GM18526 (cell line): ENCODE results near the gene COL7A1.

ENCODE experiments used
- POLR2A ChIP-seq: IDR thresholded peaks from 3 replicates; pipeline ENCODE4 v1.6.1; 2011; ENCODE audit not compliant: insufficient read length; ENCODE audit errors: extremely low read depth

COL7A1 gene

DNA sequence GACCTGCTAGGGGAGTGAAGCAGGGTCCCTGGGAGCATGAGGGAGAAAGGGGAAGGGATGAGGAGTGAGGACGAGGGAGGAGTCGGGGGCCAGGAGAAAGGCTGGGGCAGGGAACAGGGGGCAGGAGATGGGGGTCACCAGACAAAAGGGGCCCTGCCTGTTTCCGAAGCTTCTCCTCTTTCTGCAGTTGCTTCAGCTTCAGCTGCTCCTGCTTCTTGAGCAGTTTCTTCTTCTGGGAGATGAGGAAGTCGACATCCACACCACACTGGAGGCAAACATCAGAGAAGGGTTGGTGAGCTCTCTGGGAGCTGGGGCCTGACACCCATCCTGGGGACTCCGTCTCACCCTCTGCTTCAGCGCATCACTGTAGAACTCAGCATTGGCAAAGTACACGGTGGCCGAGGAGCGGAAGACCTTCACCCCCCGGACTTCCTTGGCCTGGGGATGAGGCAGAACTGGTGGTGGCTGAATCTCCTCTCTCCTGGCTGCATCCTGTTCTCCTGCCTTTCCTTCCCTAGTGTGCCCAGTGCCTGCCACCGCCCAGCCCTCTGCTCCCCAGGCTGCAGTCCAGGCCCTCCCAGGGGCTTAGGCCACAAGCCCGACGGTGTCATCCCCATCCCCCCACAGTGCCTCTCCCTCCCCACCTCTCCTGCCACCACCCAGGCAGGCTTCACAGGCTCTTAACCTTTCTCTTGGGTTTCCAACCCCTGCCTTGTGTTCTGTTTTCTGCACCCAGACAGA is 33.3 kb upstream of the COL7A1 start:
- TF ChIP-seq POLR2A = no peak

DNA sequence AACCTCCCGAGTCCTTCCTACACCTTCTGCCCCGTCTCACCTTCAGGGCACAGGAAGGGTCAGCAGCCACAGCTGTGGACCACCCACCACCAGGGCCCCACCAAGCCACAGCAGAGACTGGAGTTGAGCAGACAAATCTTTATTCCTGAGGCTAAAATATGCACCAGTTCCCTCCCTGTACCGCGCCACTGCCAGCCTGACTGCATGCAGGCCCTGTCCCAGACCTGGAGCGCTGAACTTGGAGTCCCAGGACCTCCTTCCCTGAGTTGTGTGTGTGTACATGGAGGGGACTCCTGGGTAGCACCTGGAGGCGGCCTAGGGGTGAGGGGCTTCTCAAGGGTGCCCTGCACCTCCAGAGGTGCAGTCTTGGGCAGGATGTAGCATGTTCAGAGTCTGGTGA is 30.5 kb upstream of the COL7A1 start:
- no peak for TF ChIP-seq POLR2A

DNA sequence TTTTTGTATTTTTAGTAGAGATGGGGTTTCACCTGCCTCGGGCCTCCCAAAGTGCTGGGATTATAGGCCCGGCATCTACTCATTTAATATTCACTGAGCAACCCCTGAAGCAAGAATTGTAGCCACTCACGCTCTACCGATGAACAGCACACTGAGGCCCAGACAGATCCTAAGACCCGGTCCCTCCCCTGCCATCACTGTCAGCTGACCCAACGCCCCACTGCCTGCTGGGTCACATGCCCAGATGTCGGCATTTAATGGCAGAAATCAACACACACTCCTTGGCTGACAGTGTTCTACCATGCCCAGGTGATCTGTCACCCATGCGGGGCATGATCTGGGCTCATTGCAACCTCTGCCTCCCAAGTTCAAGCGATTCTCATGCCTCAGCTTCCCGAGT is 29.6 kb upstream of the COL7A1 start:
- TF ChIP-seq POLR2A = no peak

DNA sequence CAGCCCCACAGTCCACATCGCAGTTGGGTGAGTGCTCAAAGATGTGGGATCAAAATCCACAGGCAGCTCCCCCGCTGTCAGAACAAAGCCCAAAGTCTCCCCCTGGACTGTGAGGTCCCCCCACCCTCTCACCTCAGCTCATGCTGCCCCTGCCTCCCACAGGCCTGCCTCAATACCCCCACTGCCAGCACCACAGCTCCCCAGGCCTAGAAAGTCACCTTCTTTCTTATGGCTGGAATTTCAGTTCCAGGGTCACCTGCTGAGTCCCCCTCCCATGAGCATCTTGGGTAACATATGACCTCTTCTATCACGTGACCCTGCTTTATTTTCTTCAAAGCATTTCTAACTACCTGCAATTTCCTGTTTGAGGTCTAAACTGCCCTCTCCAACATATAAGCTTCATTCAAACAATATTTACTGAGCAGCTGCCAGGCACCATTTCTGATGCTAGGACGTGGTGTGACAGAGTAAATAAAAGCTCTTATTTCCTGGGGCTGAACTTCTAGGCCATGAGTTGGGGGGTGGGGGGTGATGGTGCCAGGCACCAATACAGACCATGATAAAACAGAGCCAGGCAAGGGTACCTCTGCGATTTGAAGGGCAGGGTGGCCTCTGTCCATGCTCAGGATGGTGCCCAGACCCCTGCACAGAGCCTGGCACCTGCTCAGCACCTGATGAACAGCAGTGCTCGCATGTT is 28.9 kb upstream of the COL7A1 start:
- no peak for TF ChIP-seq POLR2A

DNA sequence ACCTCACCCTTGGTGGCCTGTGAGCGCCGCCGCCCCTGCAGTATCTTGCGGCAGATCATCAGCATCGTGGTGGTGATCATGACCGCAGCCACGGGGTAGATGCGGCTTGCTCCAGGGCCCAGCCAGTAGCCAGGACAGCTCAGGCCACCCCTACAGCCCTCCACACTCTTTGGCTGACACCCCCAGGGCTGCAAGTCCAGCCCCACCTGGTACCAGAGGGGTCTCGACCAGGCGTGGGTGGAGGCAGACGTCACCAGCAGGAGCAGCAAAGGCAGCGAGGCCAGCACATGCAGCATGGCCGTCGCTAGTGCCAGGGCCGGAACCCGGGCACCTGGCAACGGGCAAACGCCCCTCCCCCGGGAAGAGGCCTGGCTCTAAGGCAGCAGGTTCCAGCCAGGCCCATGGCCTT is 26.3 kb upstream of the COL7A1 start, which contains the start of gene TMEM89:
Gene TMEM89 (minus strand): TSS at position 309 of the 409 bp plus-strand sequence. CDS start 13 bp downstream, at position 296.
- no peak for TF ChIP-seq POLR2A

DNA sequence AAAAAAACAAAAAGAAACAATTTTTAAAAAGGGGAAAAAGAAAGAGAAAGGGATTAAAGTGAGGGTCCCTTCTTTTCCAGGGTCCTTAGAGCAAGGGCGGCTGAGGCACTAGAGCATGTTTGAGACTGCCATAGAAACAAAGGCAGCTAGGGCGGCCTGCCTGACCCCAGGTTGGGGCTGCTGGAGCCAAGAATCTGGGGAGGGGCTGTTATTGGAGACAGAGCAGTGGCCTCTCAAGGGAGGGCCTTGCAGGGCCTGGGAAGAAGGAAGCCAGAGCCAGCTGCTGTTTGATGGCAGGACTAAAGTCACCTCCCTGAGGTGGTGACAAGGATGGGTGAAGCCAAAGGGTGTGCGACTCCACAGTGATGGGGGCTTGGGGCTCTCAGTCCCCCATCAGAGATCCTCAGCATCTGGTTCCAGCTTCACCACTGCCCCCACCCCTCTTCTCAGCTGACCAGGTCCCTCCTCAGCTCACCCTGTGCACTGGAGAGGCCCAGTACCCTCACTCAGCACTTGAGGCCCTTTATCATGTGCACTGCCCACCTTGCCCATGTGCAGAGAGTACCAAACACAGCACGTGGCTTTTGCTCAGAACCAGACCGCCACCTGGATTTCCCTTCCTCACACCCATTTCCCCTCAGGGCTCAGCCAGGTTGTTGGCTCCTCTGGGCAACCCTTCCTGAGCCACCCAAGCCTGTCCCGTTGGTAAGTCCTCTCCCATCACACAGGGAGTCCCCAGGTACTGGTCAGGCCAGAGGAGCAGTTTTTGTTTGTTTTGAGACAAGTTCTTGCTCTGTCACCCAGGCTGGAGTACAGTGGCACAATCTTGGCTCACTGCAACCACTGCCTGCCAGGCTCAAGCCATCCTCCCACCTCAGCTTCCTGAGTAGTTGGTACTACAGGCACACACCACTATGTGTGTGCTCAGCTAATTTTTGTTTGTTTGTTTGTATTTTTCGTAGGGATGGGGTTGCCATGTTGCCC is 24.7 kb upstream of the COL7A1 start:
- no peak for TF ChIP-seq POLR2A

DNA sequence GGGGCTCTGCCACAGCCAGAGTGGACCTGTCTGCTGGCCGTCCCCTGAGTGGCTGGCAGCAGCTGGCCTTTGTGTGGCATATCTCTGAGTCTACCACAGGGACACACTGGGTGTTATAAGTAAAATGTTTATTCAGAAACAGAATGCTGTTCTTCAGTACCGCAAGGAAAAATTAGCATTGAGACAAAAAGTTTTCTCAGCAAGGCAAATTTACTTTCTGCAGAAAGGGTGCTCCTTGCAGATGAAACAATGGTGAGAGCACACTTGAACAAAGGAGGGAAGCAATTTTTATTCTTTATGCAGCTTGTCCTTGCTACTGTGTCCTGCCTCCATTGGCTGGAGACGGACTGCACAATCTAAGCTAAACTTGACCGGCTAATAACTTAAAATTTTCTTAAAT is 22.4 kb upstream of the COL7A1 start:
- TF ChIP-seq POLR2A = no peak

DNA sequence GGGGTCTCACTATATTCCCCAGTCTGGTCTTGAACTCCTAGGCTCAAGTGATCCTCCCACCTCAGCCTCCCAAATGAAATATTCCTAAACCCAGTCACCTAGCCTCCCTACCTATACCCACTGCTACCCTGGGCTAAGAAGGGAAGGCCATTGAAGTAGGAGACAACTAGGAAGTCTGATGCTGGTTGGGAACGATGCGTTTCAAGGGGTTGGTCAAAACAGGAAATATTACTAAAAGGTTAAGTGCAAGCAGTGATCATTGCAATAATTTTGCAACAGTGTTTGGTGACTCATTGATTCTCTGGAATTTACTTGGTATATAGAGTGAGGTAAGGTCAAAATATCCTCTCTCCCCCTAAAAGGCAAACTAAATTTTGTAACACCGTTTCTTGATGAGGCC is 18.9 kb upstream of the COL7A1 start:
- no peak for TF ChIP-seq POLR2A

DNA sequence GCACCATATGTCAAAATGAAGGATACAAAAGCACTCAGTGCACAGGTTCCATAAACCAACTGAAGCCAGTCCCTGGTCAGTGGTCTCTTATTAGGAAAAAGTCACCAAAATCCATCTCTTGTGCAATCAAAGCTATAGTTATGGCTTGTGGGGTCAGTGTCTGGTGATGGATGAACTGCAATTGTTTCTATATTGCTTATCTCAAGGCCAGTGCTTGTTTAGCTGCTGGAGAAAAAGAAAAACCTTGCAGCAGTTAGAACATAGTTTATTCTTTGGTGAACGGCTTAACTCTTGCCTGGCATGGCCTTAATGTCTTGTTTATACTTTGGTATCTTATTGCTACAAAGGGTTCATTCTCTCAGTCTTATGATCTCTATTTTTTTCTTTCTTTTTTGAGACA is 17.2 kb upstream of the COL7A1 start:
- no peak for TF ChIP-seq POLR2A

DNA sequence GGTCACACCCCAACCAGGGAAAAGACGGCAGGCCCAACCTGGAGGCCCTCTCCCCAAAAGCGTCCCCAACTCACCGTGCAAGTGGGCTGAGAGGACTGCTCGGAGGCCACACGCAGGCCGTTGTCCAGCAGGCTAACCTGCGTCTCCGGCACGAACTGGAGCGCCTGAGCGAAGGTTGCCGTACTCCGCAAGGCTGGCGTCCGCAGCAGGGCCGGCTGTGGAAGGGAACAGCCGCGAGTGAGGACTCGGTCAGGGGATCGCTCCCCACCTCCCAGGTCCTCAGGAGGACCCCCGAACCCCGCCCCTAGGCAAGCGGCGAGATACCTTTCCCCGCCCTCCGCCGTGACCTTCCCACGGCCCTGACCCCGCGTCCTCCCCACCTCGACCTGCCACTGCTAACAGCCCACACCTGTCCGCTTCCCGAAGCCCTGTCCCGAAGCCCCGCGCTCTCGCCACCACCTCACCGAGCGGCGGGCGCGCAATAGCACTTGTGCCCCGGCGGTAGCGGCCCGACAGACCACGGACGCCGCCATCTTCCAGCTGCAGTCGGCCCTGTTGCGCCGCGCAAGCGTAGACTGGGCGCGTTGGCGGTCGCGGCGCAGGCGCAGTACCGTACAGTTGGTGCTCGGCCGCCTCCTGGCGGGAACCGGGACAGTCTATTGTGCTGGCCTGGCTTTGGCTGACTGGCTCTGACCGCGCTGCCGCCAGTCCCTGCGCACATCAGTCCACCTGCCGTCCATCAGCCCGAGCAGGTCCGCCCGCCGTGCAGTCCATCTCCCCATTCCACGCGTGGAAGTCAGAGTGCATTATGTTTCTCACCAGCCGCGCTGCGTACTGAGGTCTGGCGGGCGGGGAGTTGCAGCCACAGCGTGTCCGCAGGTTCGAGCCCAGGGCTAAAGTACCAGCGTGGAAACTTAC is 14.2 kb upstream of the COL7A1 start, which contains the start of gene UQCRC1:
Gene UQCRC1 (minus strand): TSS at position 559 of the 918 bp plus-strand sequence. CDS start 26 bp downstream, at position 533.
- TF ChIP-seq POLR2A = peak; percentile 95

DNA sequence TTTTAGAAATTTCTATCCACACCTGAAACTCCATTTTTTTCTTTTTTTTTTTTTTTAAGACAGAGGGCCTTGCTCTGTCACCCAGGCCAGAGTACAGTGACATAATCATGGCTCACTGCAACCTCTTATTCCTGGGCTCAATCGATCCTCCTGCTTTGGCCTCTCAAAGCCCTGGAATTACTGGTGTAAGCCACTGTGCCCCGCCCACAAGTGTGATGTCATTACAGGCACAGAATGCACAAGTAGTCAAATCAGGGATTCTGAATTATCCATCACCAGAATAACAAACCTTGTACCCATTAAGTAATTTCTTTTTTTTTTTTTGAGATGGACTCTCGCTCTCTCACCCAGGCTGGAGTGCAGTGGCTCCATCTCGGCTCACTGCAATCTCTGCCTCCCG is 12.4 kb upstream of the COL7A1 start:
- TF ChIP-seq POLR2A = no peak

DNA sequence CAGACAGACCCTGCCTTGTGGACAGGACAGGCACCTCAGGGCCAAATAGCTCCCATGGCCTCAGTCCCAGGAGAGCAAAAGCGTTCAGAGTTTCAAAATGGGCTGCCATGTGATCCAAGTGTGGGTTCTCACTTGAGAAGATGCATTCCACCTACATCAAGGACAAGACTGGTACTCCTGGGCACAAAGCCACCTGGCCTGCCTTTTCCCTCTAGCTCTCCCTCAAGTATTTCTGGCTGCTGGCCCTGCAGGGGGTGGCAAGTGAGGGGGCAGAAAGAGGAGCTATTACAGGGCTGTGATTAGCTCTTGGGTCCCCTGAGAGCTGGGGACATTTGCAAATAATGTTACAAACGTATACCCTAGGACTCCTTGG is 6.5 kb upstream of the COL7A1 start:
- TF ChIP-seq POLR2A = no peak

DNA sequence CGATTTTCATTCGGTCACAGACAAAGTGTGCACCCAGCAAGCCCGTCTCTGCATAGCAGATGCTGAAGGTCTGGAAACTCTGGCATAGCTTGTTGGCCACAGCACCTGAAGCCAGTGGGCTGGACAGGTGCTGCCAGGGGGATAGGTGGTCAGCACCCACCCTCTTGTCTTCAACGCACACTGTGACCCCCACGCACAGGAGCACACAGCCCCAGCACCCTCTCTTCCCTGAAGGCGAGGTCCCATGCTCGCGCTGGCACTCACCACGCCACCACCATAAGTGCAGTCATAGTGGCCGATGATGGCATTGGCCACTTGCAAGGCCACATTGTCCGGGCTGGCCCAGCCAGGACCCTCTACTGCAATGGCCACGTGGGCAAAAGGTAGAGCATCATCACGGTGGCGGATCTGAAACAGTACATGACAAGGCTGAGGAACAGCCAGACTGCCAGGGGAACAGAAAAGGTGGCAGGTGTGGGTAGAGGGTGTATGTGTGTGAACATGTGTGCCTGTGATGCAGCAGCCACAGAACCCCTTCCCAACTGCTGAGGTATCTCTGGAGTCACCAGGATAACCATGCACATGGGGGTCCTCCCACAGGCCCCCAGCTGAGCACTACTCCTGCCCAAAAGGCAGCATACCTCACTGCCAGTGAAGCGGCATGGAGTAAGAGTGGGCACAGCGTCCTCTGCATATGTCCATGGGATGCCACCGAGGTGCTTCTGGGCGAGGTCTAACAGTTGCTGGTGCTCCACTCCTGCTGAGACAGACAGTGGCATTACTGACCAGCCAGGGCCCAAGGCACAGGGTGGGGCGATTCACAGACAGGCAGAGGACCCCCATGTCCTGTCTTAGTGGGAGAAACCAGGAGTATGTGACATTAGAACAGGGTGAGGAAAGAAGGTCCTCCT is 5.8 kb upstream of the COL7A1 start:
- TF ChIP-seq POLR2A = no peak
